ENCODE data around the gene ZBTB34.

Gene ZBTB34

DNA sequence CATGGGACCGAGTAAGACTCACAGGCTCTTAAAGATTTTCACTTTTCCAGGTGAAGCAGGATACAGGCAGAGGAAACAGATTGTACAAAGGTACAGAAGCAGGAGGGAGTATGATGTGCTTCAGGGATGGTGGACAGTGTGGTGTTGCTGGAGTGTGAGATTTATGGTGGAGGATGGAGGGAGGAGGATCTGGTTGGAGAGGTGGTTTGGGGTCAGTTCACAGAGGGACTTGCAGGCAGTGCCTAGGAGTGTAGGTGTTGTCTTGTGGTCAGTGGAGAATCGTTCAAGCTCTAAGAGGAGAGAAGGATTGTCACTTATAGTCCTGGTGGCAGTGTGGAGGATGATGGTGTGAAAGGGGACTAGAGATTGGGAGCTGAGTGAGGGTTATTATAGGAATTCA, 65.9 kb downstream of the ZBTB34 start:
- no peak for DNase-seq (ENCODE audit: low read depth)

DNA sequence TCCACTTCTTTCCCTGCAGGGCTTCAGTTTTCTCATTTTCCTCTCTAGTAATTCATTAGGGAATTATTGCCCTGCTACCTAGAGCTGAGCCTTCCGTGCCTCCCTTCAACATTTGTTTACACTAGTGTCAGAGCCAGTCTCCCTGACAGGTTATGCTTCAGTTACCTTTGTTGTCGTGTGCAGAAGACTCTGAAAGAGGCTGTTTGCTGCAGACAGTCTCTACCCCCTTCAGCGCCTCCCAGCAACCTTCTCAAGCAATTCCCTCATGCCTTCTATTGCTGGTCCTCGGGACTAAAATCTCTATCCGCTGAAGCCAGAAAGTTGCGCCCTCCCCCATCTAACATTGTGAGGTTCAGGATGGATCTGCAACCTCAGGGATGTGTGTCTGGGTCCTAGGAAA, 67.0 kb downstream of the ZBTB34 start:
- DNase-seq (ENCODE audit: low read depth): no peak

DNA sequence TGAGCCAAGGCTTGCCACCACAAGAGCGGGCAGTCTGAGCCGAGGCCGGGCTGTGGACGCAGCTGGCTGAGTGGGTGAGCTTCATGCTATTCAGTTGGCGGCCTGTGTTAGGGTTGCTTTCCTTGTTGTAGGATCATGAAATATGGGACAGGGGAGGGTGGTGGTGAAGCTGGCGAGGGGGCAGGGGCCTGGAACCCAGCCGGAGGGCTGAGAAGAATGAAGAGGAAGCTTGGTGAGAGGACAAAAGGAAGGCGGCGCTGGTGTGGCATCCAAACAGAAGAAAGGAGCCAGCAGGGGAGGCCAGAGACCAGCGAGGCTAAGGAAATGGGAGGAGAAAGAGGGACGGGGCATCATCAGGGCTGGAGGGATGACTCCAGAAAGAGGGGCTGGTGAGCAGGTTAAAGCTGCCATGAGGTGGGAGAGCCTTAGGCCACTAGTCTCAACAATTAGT, 72.5 kb downstream of the ZBTB34 start:
- DNase-seq (ENCODE audit: low read depth): no peak

DNA sequence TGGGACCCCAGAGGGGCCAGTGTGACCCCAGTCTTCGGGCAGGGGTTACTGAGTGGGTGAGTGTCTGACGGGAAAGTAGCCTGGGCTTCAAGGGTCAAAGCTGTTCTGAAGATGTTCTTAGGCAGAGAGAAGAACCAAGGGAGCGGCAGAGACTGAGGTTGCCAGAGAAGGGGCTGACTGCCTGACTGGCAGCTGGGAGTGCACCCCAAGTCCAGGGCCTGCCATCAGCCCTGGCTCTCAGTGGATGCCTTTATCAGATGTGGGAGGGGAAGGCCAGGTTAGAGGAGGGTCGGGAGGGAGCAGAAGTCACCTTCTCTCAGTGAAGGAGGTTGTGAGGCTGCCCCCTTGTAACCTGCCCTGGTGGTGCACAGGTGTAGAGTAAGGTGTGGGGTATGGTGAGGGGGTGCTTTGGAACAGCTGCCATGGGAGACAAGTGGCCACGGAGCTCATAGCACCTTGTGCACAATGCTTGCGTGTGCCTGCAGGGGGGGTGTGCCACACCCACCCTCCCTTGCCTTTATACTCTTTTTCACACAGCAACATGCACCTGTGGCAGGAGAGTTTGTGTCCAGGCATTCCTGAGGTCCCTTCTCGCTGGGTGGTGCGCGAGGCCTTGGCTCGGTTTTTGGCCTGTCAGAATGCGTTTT, 73.0 kb downstream of the ZBTB34 start:
- no peak for DNase-seq (ENCODE audit: low read depth)

DNA sequence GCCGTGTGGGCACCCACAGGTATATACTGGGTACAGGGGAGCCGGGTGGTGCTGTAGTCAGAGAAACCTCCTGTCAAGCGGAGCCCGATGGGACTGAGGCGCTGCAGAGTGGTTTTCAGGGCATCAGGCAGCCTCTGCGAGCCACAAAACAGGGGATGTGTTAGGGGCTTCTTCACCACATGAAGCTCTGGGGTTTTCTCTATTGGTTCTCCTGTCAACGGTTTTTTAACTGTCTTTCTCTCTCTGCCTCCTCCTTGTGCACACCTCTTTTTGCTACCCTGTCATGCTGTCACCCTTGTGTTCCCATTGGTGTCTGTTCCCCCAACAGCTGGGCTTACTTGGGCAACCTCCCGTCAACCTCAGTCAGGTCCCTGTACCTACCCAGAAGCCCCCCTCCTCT, 74.0 kb downstream of the ZBTB34 start:
- DNase-seq (ENCODE audit: low read depth): no peak

Data from stimulated activated CD8-positive, alpha-beta memory T cell treated with anti-CD3 and anti-CD28 coated beads, Interleukin-7, amount 100 ng/mL, for 24 hours (primary cell).